GM12878 (cell line): ENCODE measurements around the gene C9orf50. TPM values are rescaled to one million over a fixed set of nuclear protein-coding genes. Genes with fewer than 3 reads are reported as not detected.

Experiments used
- ATAC-seq: fragments of 200-7000 bp; cut with Tn5 transposase; 3 replicates; pipeline ENCODE4 v1.9.1; 2020; ENCODE audit warnings: mild to moderate bottlenecking, moderate library complexity
- BruUV-seq: library from RNA; stranded (reverse); fragments of 400-500 nt; replicated peaks from 2 replicates; lab custom pipeline; 2021; lab: Mats Ljungman, UMichigan
- CTCF ChIA-PET: fragments of 300-600 bp; sonication (Branson Sonifier 250); formaldehyde crosslinking; extraction: SDS; loops from one replicate; lab custom pipeline; 2021; ENCODE audit warnings: inconsistent platforms; lab: Yijun Ruan, JAX
- POLR2A ChIA-PET: fragments of 350-600 bp; formaldehyde crosslinking; extraction: SDS; loops from one replicate; lab custom pipeline; 2021; ENCODE audit warnings: inconsistent platforms; lab: Charles Lee
- RAD21 ChIA-PET: fragments of 300-600 bp; sonication (Branson Sonifier 250); formaldehyde crosslinking; loops from one replicate; lab custom pipeline; 2023; ENCODE audit warnings: antibody characterized with exemption; ENCODE audit not compliant: unreplicated experiment; lab: Charles Lee
- SMC1A ChIA-PET: fragments of 300-600 bp; sonication (Branson Sonifier 250); formaldehyde crosslinking; loops from one replicate; lab custom pipeline; 2023; ENCODE audit not compliant: unreplicated experiment, uncharacterized antibody; lab: Charles Lee
- DNase-seq: peaks from one replicate; pipeline ENCODE4 v3.0.0-alpha.2; 2011; ENCODE audit warnings: low read depth, low spot score
- FAIRE-seq: peaks from 3 replicates; lab custom pipeline; 2011; peaks lifted over from hg19 to GRCh38; lab: Jason Lieb, UNC
- H2AFZ ChIP-seq: 2 replicates; pipeline ENCODE4 v1.6.0; 2011; ENCODE audit warnings: low read depth, low read length, control low read depth; ENCODE audit not compliant: control insufficient read depth
- H3K27ac ChIP-seq: 2 replicates; pipeline ENCODE4 v1.5.1; 2011; ENCODE audit warnings: control low read depth; ENCODE audit not compliant: control insufficient read depth, insufficient read depth
- H3K27me3 ChIP-seq, 2 experiments: replicated peaks in 1 of 2; 2 replicates each; pipeline versions ENCODE4 v1.6.0 to v1.6.1; 2011; ENCODE audit warnings: low read length in 1 of 2; ENCODE audit not compliant: control insufficient read depth in 2 of 2, insufficient read depth in 2 of 2
- H3K36me3 ChIP-seq, 2 experiments: 2 replicates each; pipeline ENCODE4 v1.5.1; 2011; ENCODE audit warnings: low read length in 1 of 2; ENCODE audit not compliant: control insufficient read depth in 2 of 2, insufficient read depth in 2 of 2
- H3K4me1 ChIP-seq: 2 replicates; pipeline ENCODE4 v1.6.1; 2011; ENCODE audit warnings: mild to moderate bottlenecking, low read length, moderate library complexity, mixed read lengths; ENCODE audit not compliant: control insufficient read depth, insufficient read depth
- H3K4me2 ChIP-seq: 2 replicates; pipeline ENCODE4 v1.6.0; 2011; ENCODE audit warnings: control low read depth; ENCODE audit not compliant: control insufficient read depth, insufficient read depth
- H3K4me3 ChIP-seq: fragments of 200-600 bp; sonication (generic); 2 replicates; pipeline ENCODE4 v1.5.1; 2016
- H3K79me2 ChIP-seq: 2 replicates; pipeline ENCODE4 v1.6.0; 2011; ENCODE audit warnings: low read length; ENCODE audit not compliant: control insufficient read depth, insufficient read depth
- H3K9ac ChIP-seq: 2 replicates; pipeline ENCODE4 v1.8.0; 2011; ENCODE audit warnings: low read length, control low read depth, mixed read lengths; ENCODE audit not compliant: control insufficient read depth, insufficient read depth
- H3K9me3 ChIP-seq: replicated peaks from 3 replicates; pipeline ENCODE4 v1.5.1; 2011; ENCODE audit warnings: mild to moderate bottlenecking, low read length; ENCODE audit not compliant: control insufficient read depth, insufficient read depth
- H4K20me1 ChIP-seq: 2 replicates; pipeline ENCODE4 v1.6.0; 2011; ENCODE audit not compliant: control insufficient read depth, insufficient read depth
- BCL11A ChIP-seq: IDR thresholded peaks from 2 replicates; pipeline ENCODE4 v1.6.1; 2011; ENCODE audit warnings: low read depth, low read length
- JUND ChIP-seq: IDR thresholded peaks from 2 replicates; pipeline ENCODE4 v1.6.1; 2012; ENCODE audit warnings: low read depth, mild to moderate bottlenecking, low read length, improper control_type of control experiment, moderate library complexity
- MAX ChIP-seq: IDR thresholded peaks from 2 replicates; pipeline ENCODE4 v1.6.1; 2012; ENCODE audit warnings: low read depth, low read length, improper control_type of control experiment
- MEF2A ChIP-seq: IDR thresholded peaks from 2 replicates; pipeline ENCODE4 v1.6.1; 2011; ENCODE audit warnings: low read depth, mild to moderate bottlenecking, low read length, moderate library complexity; ENCODE audit not compliant: insufficient read depth
- NR2C1 ChIP-seq: fragments of 450-650 bp; IDR thresholded peaks from 2 replicates; pipeline ENCODE4 v1.6.1; 2017; ENCODE audit warnings: antibody characterized with exemption, mild to moderate bottlenecking, moderate library complexity
- NR2C2 ChIP-seq: IDR thresholded peaks from 2 replicates; pipeline ENCODE4 v1.6.1; 2011; ENCODE audit warnings: borderline replicate concordance, low read depth; ENCODE audit not compliant: control insufficient read depth, insufficient read length
- RELB ChIP-seq: fragments of 450-650 bp; IDR thresholded peaks from 2 replicates; pipeline ENCODE4 v1.6.1; 2017; ENCODE audit warnings: low read depth, mild to moderate bottlenecking, moderate library complexity
- SP1 ChIP-seq: IDR thresholded peaks from one replicate; pipeline ENCODE4 v1.6.1; 2011; ENCODE audit warnings: low read depth, low read length
- WGBS: methylation state at CpG from one replicate; pipeline ENCODE4 v1.1.6; 2016; ENCODE audit warnings: low lambda C conversion rate; ENCODE audit not compliant: insufficient replicate concordance, insufficient coverage; ENCODE audit errors: missing lambda C conversion rate; 5-methylcytosine and 5-hydroxymethylcytosine counted together
- in situ Hi-C: fragments of 300-500 bp; cut with MboI; formaldehyde crosslinking; loops from 9 replicates; pipeline ENCODE4 v1.14.3; 2018; ENCODE audit warnings: mixed read lengths
- intact Hi-C: fragments of 100-400 bp; cut with micrococcal nuclease; formaldehyde crosslinking; loops from one replicate; pipeline ENCODE4 v1.14.2; 2022; ENCODE audit not compliant: unreplicated experiment
- polyA plus RNA-seq, 11 experiments: library from polyadenylated mRNA; depleted of rRNA in 4 of 11; unstranded in 6 of 11; stranded (reverse) in 5 of 11; fragments of >200 nt; fragmentation: Nextera tagmentation in 4 of 11; fragmentation: Illumina TruSeq in 1 of 11; extraction: Ambion mirVana in 4 of 11; extraction: Trizol in 1 of 11; gene quantifications; 1 replicate in 1 of 11; 2 replicates in 10 of 11; pipeline versions ENCODE4 v1.2.1 to v1.2.3, GENCODE V29; 2011 to 2016; ENCODE audit warnings: inconsistent platforms in 2 of 11, missing spikeins in 2 of 11, low read depth in 1 of 11
- total RNA-seq, 4 experiments: library from RNA; depleted of rRNA in 3 of 4; stranded (reverse); fragments of >200 nt in 3 of 4; fragmentation: Illumina TruSeq in 1 of 4; extraction: Trizol in 1 of 4; gene quantifications; 2 replicates each; pipeline versions ENCODE4 v1.2.1 to v1.2.3, GENCODE V29; 2013 to 2021

Gene C9orf50
- total and polyA plus RNA-seq, 10 of the 15 experiments (the other 5 are each of a cell fraction or from before 2014, with no cell fraction given) = not detected

- no peak overlapping the region for H3K4me2 ChIP-seq
- H2AFZ ChIP-seq = no peak overlapping the region
- no peaks in the 10 kb centered on the region for H4K20me1 ChIP-seq
- ChIA-PET CTCF (interaction anchor here (0.6 to 2.0 kb wide), 6 partner anchors 16 to 1070 kb away, joined by 3 to 13 read pairs (median 4); no protein-coding TSS in a partner anchor), POLR2A (no interaction called here), SMC1A (no interaction called here), RAD21 (interaction anchor here (0.7 to 1.5 kb wide), 3 partner anchors 85 to 140 kb away, joined by 3 to 4 read pairs (median 4); no protein-coding TSS in a partner anchor)
- peaks cover 6% of the 10 kb centered on the region; the same call in 1 of the 2 replicates for H3K4me1 ChIP-seq
- no peak for FAIRE-seq
- no peak overlapping the region for H3K27ac ChIP-seq
- H3K9me3 ChIP-seq = no peaks in the 10 kb centered on the region
- WGBS = 61% methylated on average over 10 of the region's 10 CpGs
- H3K4me3 ChIP-seq = no peak overlapping the region
- peaks cover 15% of the 10 kb centered on the region for H3K79me2 ChIP-seq
- no peak overlapping the region for H3K9ac ChIP-seq
- peaks cover 2 to 3% of the 10 kb centered on the region in 2 experiments; a peak in 3 of 4 replicates for H3K36me3 ChIP-seq
- no TSS peak for BruUV-seq
- in situ Hi-C loops (no loop called here), intact Hi-C loops (no loop called here)
- no peak for ATAC-seq
- no peaks in the 10 kb centered on the region for H3K27me3 ChIP-seq
- DNase-seq = no peak
- no peak for TF ChIP-seq JUND
- TF ChIP-seq MEF2A = no peak
- no peak for TF ChIP-seq MAX
- no peak for TF ChIP-seq BCL11A
- TF ChIP-seq NR2C1 = no peak
- no peak for TF ChIP-seq RELB
- no peak for TF ChIP-seq NR2C2
- TF ChIP-seq SP1 = no peak
Measured at GRCh38 chr9:129643706-129644105, 22.8 kb upstream of the C9orf50 start.
